Epithelial cell of esophagus (primary cell): ENCODE measurements around the gene RIMS1.

Source experiments
- DNase-seq: peaks from one replicate; pipeline ENCODE4 v3.0.0; 2010; ENCODE audit warnings: low read depth
- H3K4me3 ChIP-seq: 2 replicates; pipeline ENCODE4 v1.5.1; 2011; ENCODE audit warnings: mild to moderate bottlenecking, low read length, control low read depth
- CTCF ChIP-seq: IDR thresholded peaks from 2 replicates; pipeline ENCODE4 v1.5.1; 2011; ENCODE audit warnings: low read depth, mild to moderate bottlenecking, low read length, control low read depth, inconsistent platforms; ENCODE audit not compliant: insufficient read depth; ENCODE audit errors: missing control alignments

Gene RIMS1

GRCh38 chr6:72440611-72441010 is 554.3 kb downstream of the RIMS1 start:
- no peak overlapping the region for H3K4me3 ChIP-seq
- no peak for TF ChIP-seq CTCF
- DNase-seq: no peak

GRCh38 chr6:72446430-72446829 is 560.1 kb downstream of the RIMS1 start:
- peak; percentile 36 for DNase-seq
- TF ChIP-seq CTCF: no peak
- H3K4me3 ChIP-seq: no peak overlapping the region
